CD4-positive, alpha-beta T cell (primary cell): ENCODE results near the gene HAUS8. TPM values are rescaled to one million over a fixed set of nuclear protein-coding genes. Genes with fewer than 3 reads are reported as not detected.
"Not testable (repeated sequence)": the region's sequence is repeated elsewhere in the genome, so short reads cannot be mapped to it uniquely, and the experiment has no call there.

Source experiments
- ATAC-seq: fragments of 200-7000 bp; cut with Tn5 transposase; one replicate; pipeline ENCODE4 v1.10.0; 2022; ENCODE audit warnings: mild to moderate bottlenecking; ENCODE audit not compliant: poor library complexity
- CTCF ChIA-PET: fragments of 350-600 bp; sonication (Branson Sonifier 250); formaldehyde crosslinking; loops from one replicate; lab custom pipeline; 2021; ENCODE audit warnings: antibody characterized with exemption, inconsistent platforms; lab: Charles Lee
- POLR2A ChIA-PET: fragments of 350-600 bp; sonication (Branson Sonifier 250); formaldehyde crosslinking; loops from one replicate; lab custom pipeline; 2021; ENCODE audit warnings: antibody characterized with exemption, inconsistent platforms; lab: Charles Lee
- DNase-seq, 14 experiments: peaks; one replicate each; pipeline ENCODE4 v3.0.0-alpha.2; 2013 to 2020; ENCODE audit warnings: mixed read lengths in 2 of 14
- H3K27ac ChIP-seq, 2 donors: one replicate each; pipeline versions ENCODE4 v1.5.1 to v1.7.0; 2013; ENCODE audit warnings: low read length in 2 of 2, low read depth in 1 of 2, mild to moderate bottlenecking in 1 of 2
- H3K27me3 ChIP-seq, 2 experiments: 1 replicate in 1 of 2; 2 replicates in 1 of 2; pipeline versions ENCODE4 v1.6.1 to v1.7.0; 2013; ENCODE audit warnings: low read length in 2 of 2, control low read depth in 1 of 2, mild to moderate bottlenecking in 1 of 2, moderate library complexity in 1 of 2; ENCODE audit not compliant: insufficient read depth in 2 of 2, control insufficient read depth in 1 of 2
- H3K36me3 ChIP-seq: one replicate; pipeline ENCODE4 v1.6.1; 2013; ENCODE audit warnings: low read length, control low read depth; ENCODE audit not compliant: insufficient read depth
- H3K4me1 ChIP-seq: one replicate; pipeline ENCODE4 v1.6.1; 2013; ENCODE audit warnings: low read length, control low read depth; ENCODE audit not compliant: insufficient read depth
- H3K4me3 ChIP-seq: one replicate; pipeline ENCODE4 v1.5.1; 2013; ENCODE audit warnings: mild to moderate bottlenecking, low read length, moderate library complexity
- H3K9me3 ChIP-seq, 2 experiments: 1 replicate in 1 of 2; 2 replicates in 1 of 2; pipeline versions ENCODE4 v1.6.1 to v1.7.0; 2013; ENCODE audit warnings: low read length in 2 of 2, mild to moderate bottlenecking in 2 of 2, control low read depth in 1 of 2, moderate library complexity in 1 of 2; ENCODE audit not compliant: control insufficient read depth in 1 of 2, insufficient read depth in 1 of 2
- H3K27ac Mint-ChIP-seq: one replicate; pipeline ENCODE4 v1.8.0; 2020; ENCODE audit warnings: mixed read lengths
- H3K27me3 Mint-ChIP-seq: one replicate; pipeline ENCODE4 v1.8.0; 2021; ENCODE audit warnings: mixed read lengths
- H3K36me3 Mint-ChIP-seq: one replicate; pipeline ENCODE4 v1.8.0; 2021; ENCODE audit warnings: low read depth, mixed read lengths
- H3K4me1 Mint-ChIP-seq: one replicate; pipeline ENCODE4 v1.8.0; 2021; ENCODE audit warnings: low read depth, mixed read lengths
- H3K4me3 Mint-ChIP-seq: one replicate; pipeline ENCODE4 v1.8.0; 2020; ENCODE audit warnings: mild to moderate bottlenecking, mixed read lengths
- H3K9me3 Mint-ChIP-seq: one replicate; pipeline ENCODE4 v1.8.0; 2020; ENCODE audit warnings: mixed read lengths
- intact Hi-C, 2 experiments: fragments of 100-400 bp; cut with DNase I in 1 of 2; cut with micrococcal nuclease in 1 of 2; formaldehyde crosslinking; loops; one replicate each; pipeline versions ENCODE4 v1.15.1 to v1.9.0; 2023 to 2025; cut with DNase I, micrococcal nuclease
- total RNA-seq, 174 experiments: library from RNA in 2 of 174; stranded (reverse) in 2 of 174; gene quantifications; one replicate each; pipeline ENCODE4 v1.2.3 and lab custom pipeline; 2021 to 2026
- TF ChIP-seq, protein P1 (sequence below): fragments of 200-600 bp; IDR thresholded peaks from one replicate; pipeline ENCODE4 v1.8.0; 2022; ENCODE audit warnings: antibody characterized with exemption, mild to moderate bottlenecking

The HAUS8 gene
- total RNA-seq, 2 experiments from 2014 or later: 20.6 to 20.7 TPM

DNA sequence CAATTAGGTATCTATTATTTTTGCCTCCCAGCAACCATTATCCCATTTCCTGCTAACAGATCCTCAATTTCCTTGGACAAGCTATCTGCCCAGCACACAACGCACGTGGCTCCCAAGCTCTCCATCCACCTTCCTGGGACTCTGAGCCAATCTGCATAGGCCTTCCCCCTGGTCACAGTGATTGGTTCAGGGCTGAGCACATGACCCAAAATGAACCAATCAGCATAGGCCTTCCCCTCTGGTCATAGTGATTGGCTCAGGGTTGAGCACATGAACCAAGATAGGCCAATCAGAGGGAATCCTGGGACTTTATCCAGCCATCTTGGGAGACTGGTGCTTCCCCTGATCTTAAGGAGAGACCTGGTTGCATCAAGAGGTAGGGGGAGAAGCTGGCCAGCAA, 54.4 kb downstream of the HAUS8 start:
- Mint-ChIP-seq H3K27me3 (peaks cover 27% of the 10 kb centered on the region), H3K4me1 (peaks cover 1% of the 10 kb centered on the region), H3K36me3 (peaks cover 6% of the 10 kb centered on the region), H3K4me3 (no peak overlapping the region), H3K27ac (no peak overlapping the region), H3K9me3 (peaks cover 7% of the 10 kb centered on the region)
- Histone ChIP-seq H3K36me3 (no peaks in the 10 kb centered on the region), H3K4me3 (no peak overlapping the region), H3K27me3 (peaks cover 8 to 10% of the 10 kb centered on the region in 2 experiments), H3K27ac (no peak overlapping the region), H3K4me1 (peaks cover 3% of the 10 kb centered on the region), H3K9me3 (peaks cover 16 to 26% of the 10 kb centered on the region in 2 experiments)
- DNase-seq (no peak), ATAC-seq (no peak)
- CTCF ChIA-PET: no interaction called here
- POLR2A ChIA-PET: no interaction called here
- TF ChIP-seq, protein P1, sequence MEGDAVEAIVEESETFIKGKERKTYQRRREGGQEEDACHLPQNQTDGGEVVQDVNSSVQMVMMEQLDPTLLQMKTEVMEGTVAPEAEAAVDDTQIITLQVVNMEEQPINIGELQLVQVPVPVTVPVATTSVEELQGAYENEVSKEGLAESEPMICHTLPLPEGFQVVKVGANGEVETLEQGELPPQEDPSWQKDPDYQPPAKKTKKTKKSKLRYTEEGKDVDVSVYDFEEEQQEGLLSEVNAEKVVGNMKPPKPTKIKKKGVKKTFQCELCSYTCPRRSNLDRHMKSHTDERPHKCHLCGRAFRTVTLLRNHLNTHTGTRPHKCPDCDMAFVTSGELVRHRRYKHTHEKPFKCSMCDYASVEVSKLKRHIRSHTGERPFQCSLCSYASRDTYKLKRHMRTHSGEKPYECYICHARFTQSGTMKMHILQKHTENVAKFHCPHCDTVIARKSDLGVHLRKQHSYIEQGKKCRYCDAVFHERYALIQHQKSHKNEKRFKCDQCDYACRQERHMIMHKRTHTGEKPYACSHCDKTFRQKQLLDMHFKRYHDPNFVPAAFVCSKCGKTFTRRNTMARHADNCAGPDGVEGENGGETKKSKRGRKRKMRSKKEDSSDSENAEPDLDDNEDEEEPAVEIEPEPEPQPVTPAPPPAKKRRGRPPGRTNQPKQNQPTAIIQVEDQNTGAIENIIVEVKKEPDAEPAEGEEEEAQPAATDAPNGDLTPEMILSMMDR: no peak
- intact Hi-C loops: no loop called here

DNA sequence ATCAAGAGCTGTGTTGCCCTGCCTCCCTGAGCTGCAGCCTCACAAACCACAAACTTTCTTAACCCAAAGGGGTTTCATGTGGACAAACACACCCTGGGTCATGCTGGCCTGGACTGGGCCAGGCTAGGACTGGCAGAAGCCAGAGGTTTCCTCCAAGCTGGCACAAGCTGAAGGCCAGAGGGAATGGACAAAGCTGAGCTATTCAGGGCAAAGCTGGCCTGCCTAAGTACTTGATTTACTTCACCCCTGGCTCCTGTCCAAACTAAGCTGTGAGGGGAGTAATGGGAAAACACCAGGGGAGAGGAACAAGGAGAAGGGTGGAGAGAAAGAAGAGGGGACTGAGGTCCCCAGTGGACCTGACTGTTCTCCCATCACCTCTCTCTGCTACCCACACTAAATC, 54.9 kb downstream of the HAUS8 start:
- ChIA-PET CTCF (no interaction called here), POLR2A (no interaction called here)
- H3K4me3 ChIP-seq: no peak overlapping the region
- no peak overlapping the region for H3K27ac ChIP-seq
- Mint-ChIP-seq H3K36me3 (peaks cover 6% of the 10 kb centered on the region), H3K4me3 (no peak overlapping the region), H3K27ac (no peak overlapping the region), H3K9me3 (peaks cover 7% of the 10 kb centered on the region), H3K27me3 (peaks cover 26% of the 10 kb centered on the region), H3K4me1 (no peaks in the 10 kb centered on the region)
- H3K36me3 ChIP-seq: no peaks in the 10 kb centered on the region
- peaks cover 4 to 6% of the 10 kb centered on the region in 2 experiments for H3K27me3 ChIP-seq
- TF ChIP-seq, protein P1: no peak
- peaks cover 16 to 30% of the 10 kb centered on the region in 2 experiments for H3K9me3 ChIP-seq
- DNase-seq: no peak
- ATAC-seq: no peak
- intact Hi-C loops: no loop called here
- H3K4me1 ChIP-seq: no peaks in the 10 kb centered on the region

DNA sequence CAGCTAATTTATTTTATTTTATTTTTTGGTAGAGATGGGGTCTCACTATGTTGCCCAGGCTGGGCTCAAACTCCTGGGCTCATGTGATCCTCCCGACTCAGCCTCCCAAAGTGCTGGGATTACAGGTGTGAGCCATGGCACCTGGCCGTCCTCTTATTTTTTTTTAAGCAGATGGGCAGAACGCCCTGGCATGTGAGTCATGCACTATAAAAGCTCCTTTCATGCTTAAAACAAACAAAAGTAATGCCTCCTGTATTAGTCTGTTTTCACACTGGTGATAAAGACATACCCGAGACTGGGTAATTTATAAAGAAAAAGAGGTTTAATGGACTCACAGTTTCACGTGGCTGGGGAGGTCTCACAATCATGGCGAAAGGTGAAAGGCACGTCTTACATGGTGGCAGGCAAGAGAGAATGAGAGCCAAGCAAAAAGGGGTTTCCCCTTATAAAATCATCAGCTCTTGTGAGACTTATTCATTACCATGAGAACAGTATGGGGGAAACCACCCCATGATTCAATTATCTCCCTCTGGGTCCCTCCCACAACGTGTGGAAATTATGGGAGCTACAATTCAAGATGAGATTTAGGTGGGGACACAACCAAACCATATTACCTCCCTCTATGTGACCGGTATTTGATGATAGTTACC, 60.9 kb downstream of the HAUS8 start:
- H3K36me3 ChIP-seq, H3K9me3 Mint-ChIP-seq, H3K27me3 ChIP-seq, H3K4me1 Mint-ChIP-seq, CTCF ChIA-PET, H3K27ac Mint-ChIP-seq, POLR2A ChIA-PET, DNase-seq, H3K4me1 ChIP-seq, H3K36me3 Mint-ChIP-seq, intact Hi-C loops, H3K4me3 Mint-ChIP-seq, H3K4me3 ChIP-seq, H3K27ac ChIP-seq, ATAC-seq: not testable (repeated sequence)
- H3K9me3 ChIP-seq: peaks cover 0 to 20% of the 10 kb centered on the region in 2 experiments
- H3K27me3 Mint-ChIP-seq: peaks cover 16% of the 10 kb centered on the region

DNA sequence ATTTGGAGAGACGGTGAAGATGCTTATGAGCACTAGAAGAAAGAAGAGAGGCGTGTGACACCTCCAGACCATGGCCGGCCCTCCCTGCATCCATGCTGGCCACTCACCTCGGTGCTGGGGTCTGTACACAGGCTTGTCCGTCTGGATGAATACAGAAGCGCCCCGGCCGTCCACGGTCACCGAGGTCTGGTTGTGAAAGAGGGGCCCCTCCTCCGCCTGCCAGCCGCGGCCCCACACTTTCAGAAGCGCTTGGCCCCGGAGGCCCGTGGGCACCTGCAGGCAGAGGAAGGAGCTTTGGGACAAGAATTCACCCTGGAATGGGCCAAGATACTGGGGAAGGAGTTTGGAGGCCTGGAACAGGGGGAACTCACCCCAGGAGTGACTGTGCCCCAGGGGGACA, 63.8 kb downstream of the HAUS8 start:
- H3K27ac Mint-ChIP-seq: no peak overlapping the region
- POLR2A ChIA-PET: no interaction called here
- no peaks in the 10 kb centered on the region for H3K36me3 ChIP-seq
- peaks cover 0 to 24% of the 10 kb centered on the region in 2 experiments for H3K9me3 ChIP-seq
- H3K4me3 ChIP-seq: no peak overlapping the region
- H3K4me1 ChIP-seq: no peaks in the 10 kb centered on the region
- TF ChIP-seq, protein P1: no peak
- H3K27me3 Mint-ChIP-seq: peaks cover 19% of the 10 kb centered on the region
- H3K4me1 Mint-ChIP-seq: no peaks in the 10 kb centered on the region
- H3K4me3 Mint-ChIP-seq: no peak overlapping the region
- H3K36me3 Mint-ChIP-seq: no peaks in the 10 kb centered on the region
- H3K27ac ChIP-seq: no peak overlapping the region
- DNase-seq: no peak
- intact Hi-C loops: no loop called here
- CTCF ChIA-PET: no interaction called here
- H3K9me3 Mint-ChIP-seq: no peaks in the 10 kb centered on the region
- H3K27me3 ChIP-seq: no peaks in the 10 kb centered on the region
- ATAC-seq: no peak
